ENCODE measurements around the gene FAM162B.

DNA sequence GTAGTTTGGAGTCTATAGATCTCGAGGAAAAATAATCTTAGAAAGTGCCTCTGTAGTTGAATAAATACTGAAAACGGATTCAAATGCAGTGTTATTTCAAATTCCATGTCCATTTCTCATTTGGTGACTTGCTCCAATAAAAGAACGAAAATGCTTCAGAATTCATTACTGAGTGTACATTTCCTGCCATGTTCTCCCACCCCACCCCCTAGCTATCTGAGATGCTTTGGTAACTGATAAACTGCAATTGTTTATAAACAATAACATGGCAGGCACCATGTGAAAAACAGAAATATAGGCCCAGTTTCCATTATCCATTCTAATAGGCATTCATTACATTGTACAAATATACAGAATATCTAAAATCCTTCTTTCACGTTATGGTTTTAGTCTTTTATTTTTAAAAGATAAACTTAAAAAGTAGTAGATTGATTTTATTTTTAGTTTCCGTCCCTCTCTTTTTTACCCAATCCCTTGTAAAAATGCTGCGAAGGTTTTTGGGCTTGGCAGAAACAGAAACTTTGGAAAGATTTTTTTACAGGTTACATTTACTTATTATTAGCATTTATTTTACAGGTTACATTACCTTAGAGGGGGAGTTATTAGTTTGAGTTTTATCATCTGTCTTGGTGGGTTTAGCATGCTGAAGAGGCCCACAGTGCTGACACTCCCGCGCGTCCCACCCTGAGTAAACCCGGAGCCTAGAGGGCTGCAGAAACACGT is 1.5 kb downstream of the FAM162B start:
- TF ChIP-seq, protein P1, sequence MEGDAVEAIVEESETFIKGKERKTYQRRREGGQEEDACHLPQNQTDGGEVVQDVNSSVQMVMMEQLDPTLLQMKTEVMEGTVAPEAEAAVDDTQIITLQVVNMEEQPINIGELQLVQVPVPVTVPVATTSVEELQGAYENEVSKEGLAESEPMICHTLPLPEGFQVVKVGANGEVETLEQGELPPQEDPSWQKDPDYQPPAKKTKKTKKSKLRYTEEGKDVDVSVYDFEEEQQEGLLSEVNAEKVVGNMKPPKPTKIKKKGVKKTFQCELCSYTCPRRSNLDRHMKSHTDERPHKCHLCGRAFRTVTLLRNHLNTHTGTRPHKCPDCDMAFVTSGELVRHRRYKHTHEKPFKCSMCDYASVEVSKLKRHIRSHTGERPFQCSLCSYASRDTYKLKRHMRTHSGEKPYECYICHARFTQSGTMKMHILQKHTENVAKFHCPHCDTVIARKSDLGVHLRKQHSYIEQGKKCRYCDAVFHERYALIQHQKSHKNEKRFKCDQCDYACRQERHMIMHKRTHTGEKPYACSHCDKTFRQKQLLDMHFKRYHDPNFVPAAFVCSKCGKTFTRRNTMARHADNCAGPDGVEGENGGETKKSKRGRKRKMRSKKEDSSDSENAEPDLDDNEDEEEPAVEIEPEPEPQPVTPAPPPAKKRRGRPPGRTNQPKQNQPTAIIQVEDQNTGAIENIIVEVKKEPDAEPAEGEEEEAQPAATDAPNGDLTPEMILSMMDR (IDR thresholded peaks at IDR 0.05; ENCODE audit: insufficient read depth, low read length): no peak
- TF ChIP-seq POLR2AphosphoS5 (IDR thresholded peaks at IDR 0.05; ENCODE audit: low read depth) (no peak), SPI1 (IDR thresholded peaks at IDR 0.05; ENCODE audit: borderline replicate concordance, low read depth) (no peak), GABPA (IDR thresholded peaks at IDR 0.05; ENCODE audit: low read depth) (no peak)
- TF ChIP-seq, protein P2, sequence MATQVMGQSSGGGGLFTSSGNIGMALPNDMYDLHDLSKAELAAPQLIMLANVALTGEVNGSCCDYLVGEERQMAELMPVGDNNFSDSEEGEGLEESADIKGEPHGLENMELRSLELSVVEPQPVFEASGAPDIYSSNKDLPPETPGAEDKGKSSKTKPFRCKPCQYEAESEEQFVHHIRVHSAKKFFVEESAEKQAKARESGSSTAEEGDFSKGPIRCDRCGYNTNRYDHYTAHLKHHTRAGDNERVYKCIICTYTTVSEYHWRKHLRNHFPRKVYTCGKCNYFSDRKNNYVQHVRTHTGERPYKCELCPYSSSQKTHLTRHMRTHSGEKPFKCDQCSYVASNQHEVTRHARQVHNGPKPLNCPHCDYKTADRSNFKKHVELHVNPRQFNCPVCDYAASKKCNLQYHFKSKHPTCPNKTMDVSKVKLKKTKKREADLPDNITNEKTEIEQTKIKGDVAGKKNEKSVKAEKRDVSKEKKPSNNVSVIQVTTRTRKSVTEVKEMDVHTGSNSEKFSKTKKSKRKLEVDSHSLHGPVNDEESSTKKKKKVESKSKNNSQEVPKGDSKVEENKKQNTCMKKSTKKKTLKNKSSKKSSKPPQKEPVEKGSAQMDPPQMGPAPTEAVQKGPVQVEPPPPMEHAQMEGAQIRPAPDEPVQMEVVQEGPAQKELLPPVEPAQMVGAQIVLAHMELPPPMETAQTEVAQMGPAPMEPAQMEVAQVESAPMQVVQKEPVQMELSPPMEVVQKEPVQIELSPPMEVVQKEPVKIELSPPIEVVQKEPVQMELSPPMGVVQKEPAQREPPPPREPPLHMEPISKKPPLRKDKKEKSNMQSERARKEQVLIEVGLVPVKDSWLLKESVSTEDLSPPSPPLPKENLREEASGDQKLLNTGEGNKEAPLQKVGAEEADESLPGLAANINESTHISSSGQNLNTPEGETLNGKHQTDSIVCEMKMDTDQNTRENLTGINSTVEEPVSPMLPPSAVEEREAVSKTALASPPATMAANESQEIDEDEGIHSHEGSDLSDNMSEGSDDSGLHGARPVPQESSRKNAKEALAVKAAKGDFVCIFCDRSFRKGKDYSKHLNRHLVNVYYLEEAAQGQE (IDR thresholded peaks at IDR 0.05; ENCODE audit: insufficient replicate concordance, low read depth): no peak

All from HL-60 (cell line).